WERI-Rb-1 (cell line): ENCODE data around the gene FAM83G.

Source experiments
- DNase-seq: peaks from one replicate; pipeline ENCODE4 v3.0.0-alpha.2; 2020
- H3K27ac ChIP-seq: fragments of 250-450 bp; sonication (Bioruptor Pico); 2 replicates; pipeline ENCODE4 v1.5.1; 2020; ENCODE audit warnings: mild to moderate bottlenecking, moderate library complexity
- H3K27me3 ChIP-seq: fragments of 250-450 bp; sonication (Bioruptor Pico); 2 replicates; pipeline ENCODE4 v1.5.1; 2021; ENCODE audit warnings: mild to moderate bottlenecking, low read depth, moderate library complexity; ENCODE audit not compliant: insufficient read depth, severe bottlenecking
- H3K36me3 ChIP-seq: fragments of 250-450 bp; sonication (Bioruptor Pico); 2 replicates; pipeline ENCODE4 v1.5.1; 2020; ENCODE audit warnings: mild to moderate bottlenecking, moderate library complexity
- H3K4me3 ChIP-seq: 2 replicates; pipeline ENCODE4 v1.5.1; 2011; ENCODE audit warnings: low read depth, mild to moderate bottlenecking, control low read depth, low read length
- H3K9me3 ChIP-seq: fragments of 250-450 bp; sonication (Bioruptor Pico); 2 replicates; pipeline ENCODE4 v1.5.1; 2021; ENCODE audit warnings: mild to moderate bottlenecking, moderate library complexity; ENCODE audit not compliant: severe bottlenecking
- TF ChIP-seq, protein P1 (sequence below): IDR thresholded peaks from 2 replicates; pipeline ENCODE4 v1.5.1; 2011; ENCODE audit warnings: low read depth, mild to moderate bottlenecking, control low read depth, inconsistent platforms, low read length

Gene FAM83G

DNA sequence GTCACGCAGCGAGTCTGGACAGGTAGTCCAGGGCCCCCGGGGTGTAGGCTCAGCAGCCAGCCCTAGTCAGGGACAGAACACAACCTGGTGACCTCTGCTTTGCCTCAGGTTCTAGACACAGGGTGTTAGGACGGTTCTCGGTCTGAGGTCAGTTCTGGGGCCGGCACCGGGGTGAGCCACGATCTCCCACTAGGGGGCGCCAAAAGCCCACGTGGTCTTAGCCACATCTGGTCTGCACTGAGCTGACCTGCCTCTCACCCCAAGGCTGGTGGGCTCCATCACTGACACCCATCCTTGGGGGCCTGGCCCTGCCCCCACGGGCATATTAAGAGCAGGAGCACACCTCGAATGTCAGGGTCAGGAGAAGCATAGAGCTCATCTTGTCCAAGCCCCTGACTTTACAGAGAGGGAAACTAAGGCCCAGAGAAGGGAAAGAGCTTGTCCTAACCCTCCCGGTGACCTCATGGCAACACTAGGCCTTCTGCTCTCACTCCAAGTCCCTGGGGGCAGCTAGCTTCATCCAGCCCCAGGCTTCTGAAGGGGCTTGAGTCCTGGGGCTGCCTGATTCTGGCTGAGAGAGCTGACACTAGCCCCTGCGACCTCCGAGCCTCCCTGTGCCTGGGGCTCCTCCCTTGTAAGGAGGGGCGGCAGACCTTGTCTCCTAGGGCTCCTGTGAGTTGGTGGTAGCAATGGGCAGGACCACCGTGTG, 43.6 kb downstream of the FAM83G start:
- Histone ChIP-seq H3K27ac (no peak overlapping the region), H3K4me3 (no peak overlapping the region), H3K27me3 (no peaks in the 10 kb centered on the region), H3K36me3 (no peaks in the 10 kb centered on the region), H3K9me3 (no peaks in the 10 kb centered on the region)
- TF ChIP-seq, protein P1, sequence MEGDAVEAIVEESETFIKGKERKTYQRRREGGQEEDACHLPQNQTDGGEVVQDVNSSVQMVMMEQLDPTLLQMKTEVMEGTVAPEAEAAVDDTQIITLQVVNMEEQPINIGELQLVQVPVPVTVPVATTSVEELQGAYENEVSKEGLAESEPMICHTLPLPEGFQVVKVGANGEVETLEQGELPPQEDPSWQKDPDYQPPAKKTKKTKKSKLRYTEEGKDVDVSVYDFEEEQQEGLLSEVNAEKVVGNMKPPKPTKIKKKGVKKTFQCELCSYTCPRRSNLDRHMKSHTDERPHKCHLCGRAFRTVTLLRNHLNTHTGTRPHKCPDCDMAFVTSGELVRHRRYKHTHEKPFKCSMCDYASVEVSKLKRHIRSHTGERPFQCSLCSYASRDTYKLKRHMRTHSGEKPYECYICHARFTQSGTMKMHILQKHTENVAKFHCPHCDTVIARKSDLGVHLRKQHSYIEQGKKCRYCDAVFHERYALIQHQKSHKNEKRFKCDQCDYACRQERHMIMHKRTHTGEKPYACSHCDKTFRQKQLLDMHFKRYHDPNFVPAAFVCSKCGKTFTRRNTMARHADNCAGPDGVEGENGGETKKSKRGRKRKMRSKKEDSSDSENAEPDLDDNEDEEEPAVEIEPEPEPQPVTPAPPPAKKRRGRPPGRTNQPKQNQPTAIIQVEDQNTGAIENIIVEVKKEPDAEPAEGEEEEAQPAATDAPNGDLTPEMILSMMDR: peak; percentile 95
- peak; percentile 81 for DNase-seq

DNA sequence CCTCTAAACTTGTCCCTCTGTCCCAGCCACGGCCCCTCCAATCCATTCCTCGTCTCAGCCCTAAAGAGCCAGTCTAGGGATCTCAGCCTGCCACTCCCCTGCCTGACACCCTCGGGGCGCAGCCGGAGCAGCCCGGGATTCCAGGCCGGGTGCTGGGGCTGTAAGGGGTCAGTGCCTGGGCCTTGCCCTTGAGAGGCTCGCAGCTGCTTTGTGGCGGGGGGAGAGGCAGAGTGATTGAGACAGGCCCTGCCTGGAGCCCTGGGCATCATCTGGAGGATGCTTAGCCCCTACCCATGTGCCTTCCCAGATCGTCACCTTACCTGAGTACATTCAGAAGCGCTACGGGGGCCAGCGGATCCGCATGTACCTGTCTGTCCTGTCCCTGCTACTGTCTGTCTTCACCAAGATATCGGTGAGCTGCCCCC, 44.3 kb downstream of the FAM83G start:
- TF ChIP-seq, protein P1: no peak
- Histone ChIP-seq H3K36me3 (no peaks in the 10 kb centered on the region), H3K9me3 (no peaks in the 10 kb centered on the region), H3K27ac (no peak overlapping the region), H3K27me3 (no peaks in the 10 kb centered on the region), H3K4me3 (no peak overlapping the region)
- no peak for DNase-seq

DNA sequence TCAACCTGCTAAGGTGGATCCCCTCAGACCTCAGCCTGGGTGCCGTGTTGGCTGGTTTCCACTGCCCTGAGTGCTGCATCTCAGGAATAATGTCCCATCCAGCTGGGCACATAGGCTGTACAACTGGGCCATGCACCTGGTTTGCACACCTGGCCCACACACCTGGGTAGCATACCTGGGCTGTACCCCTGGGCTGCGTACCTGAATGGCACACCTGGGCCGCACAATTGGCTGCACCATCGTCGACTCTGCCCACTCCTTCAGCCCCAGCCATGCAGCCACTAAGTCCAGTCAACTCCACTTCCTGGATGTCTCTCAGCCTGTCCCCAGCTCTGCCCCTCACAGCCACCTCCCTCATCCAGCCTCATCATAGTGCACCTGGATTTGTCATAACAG, 44.7 kb downstream of the FAM83G start:
- Histone ChIP-seq H3K27me3 (no peaks in the 10 kb centered on the region), H3K27ac (no peak overlapping the region), H3K4me3 (no peak overlapping the region), H3K36me3 (no peaks in the 10 kb centered on the region), H3K9me3 (no peaks in the 10 kb centered on the region)
- no peak for DNase-seq
- TF ChIP-seq, protein P1: no peak

DNA sequence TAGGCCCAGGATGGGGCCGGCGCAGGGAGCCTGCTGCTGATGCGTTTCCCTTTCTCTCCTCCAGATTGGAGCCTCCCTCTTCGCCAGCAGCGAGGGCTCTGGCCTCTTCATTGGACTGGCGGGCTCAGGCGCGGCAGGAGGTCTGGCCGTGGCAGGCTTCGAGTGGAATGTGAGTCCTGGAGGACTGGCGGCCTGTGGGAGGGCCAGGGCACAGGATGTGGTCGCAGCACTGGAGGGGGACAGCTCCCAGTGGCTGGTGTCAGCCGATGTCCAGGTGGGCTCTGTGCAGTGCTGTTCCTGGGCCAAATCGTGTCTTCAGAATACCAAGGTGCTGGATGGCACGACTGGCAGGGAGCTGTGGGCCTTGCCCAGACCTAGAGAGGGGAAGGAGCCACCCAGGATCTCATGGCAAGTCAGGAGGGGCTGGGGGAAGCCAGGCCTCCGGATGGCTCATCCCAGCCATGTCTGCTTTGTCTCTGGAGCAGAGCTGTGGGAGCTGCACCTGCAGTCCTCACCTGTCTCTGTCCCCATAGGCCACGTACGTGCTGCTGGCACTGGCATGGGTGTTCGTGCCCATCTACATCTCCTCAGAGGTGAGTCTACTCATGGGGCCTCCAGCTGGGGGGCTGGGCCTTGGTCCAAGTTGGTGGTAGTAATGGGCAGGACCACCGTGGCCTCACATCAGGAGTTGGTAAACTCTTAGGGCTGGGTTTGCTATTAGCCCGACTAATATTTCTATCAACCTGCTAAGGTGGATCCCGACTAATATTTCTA, 45.3 kb downstream of the FAM83G start:
- TF ChIP-seq, protein P1: no peak

DNA sequence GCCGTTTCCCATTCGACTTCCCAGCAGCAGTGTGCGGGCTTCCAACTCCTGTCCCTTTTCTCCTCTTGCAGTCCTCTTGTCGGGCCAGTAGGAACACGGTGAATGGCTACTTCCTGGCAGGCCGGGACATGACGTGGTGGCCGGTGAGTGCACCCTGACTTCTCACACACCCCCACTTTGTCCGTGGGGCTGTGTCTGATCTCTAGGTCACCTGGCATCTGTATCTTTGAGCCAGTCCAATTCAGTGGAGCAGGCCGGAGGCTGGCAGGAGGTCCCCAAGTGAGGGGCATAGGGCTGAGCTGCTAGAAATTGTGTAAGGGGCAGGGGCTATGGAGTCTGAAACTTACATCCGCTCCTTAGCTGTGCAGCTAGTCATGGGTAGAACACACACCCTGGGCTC, 46.0 kb downstream of the FAM83G start:
- no peak overlapping the region for H3K27ac ChIP-seq
- TF ChIP-seq, protein P1: no peak
- no peaks in the 10 kb centered on the region for H3K36me3 ChIP-seq
- no peak for DNase-seq
- no peaks in the 10 kb centered on the region for H3K27me3 ChIP-seq
- H3K9me3 ChIP-seq: no peaks in the 10 kb centered on the region
- no peak overlapping the region for H3K4me3 ChIP-seq

More for the DNA sequence above, 45.3 kb downstream of the FAM83G start:
- Histone ChIP-seq H3K36me3 (no peaks in the 10 kb centered on the region), H3K9me3 (no peaks in the 10 kb centered on the region), H3K4me3 (no peak overlapping the region), H3K27ac (no peak overlapping the region), H3K27me3 (no peaks in the 10 kb centered on the region)
- DNase-seq: no peak
